Right atrium auricular region (tissue), 2 donors: Measurements from ENCODE around the gene NDST1. TPM values are rescaled to one million over a fixed set of nuclear protein-coding genes. Genes with fewer than 3 reads are reported as not detected.

Experiments used
- DNase-seq: peaks from one replicate; pipeline ENCODE4 v3.0.0-alpha.2; 2019; ENCODE audit warnings: low spot score
- H3K27ac ChIP-seq, 2 donors: fragments of 200-600 bp; sonication (generic); 1 replicate in 1 of 2; 2 replicates in 1 of 2; pipeline ENCODE4 v1.5.1; 2016 to 2019
- H3K27me3 ChIP-seq, 2 donors: fragments of 200-600 bp; sonication (generic); one replicate each; pipeline versions ENCODE4 v1.5.1 to v1.6.0; 2017 to 2019
- H3K36me3 ChIP-seq: fragments of 200-600 bp; sonication (generic); one replicate; pipeline ENCODE4 v1.5.1; 2016
- H3K4me1 ChIP-seq, 2 donors: fragments of 200-600 bp; sonication (generic); one replicate each; pipeline versions ENCODE4 v1.5.1 to v1.6.0; 2017 to 2019
- H3K4me3 ChIP-seq, 2 donors: fragments of 200-600 bp; sonication (generic); 1 replicate in 1 of 2; 2 replicates in 1 of 2; pipeline ENCODE4 v1.5.1; 2017 to 2019; ENCODE audit warnings: mild to moderate bottlenecking in 1 of 2, moderate library complexity in 1 of 2
- H3K9me3 ChIP-seq, 2 donors: fragments of 200-600 bp; sonication (generic); one replicate each; pipeline ENCODE4 v1.5.1; 2019
- CTCF ChIP-seq, 2 donors: fragments of 200-600 bp; sonication (generic); IDR thresholded peaks; one replicate each; pipeline ENCODE4 v1.5.1; 2019; ENCODE audit warnings: antibody characterized with exemption in 2 of 2
- total RNA-seq, 2 donors: library from RNA; depleted of rRNA; stranded (reverse); fragments of >200 nt; gene quantifications; one replicate each; pipeline ENCODE4 v1.1.0, GENCODE V29; 2016

NDST1 gene
- total RNA-seq, 2 donors from 2014 or later = 81.4 to 91.8 TPM

DNA sequence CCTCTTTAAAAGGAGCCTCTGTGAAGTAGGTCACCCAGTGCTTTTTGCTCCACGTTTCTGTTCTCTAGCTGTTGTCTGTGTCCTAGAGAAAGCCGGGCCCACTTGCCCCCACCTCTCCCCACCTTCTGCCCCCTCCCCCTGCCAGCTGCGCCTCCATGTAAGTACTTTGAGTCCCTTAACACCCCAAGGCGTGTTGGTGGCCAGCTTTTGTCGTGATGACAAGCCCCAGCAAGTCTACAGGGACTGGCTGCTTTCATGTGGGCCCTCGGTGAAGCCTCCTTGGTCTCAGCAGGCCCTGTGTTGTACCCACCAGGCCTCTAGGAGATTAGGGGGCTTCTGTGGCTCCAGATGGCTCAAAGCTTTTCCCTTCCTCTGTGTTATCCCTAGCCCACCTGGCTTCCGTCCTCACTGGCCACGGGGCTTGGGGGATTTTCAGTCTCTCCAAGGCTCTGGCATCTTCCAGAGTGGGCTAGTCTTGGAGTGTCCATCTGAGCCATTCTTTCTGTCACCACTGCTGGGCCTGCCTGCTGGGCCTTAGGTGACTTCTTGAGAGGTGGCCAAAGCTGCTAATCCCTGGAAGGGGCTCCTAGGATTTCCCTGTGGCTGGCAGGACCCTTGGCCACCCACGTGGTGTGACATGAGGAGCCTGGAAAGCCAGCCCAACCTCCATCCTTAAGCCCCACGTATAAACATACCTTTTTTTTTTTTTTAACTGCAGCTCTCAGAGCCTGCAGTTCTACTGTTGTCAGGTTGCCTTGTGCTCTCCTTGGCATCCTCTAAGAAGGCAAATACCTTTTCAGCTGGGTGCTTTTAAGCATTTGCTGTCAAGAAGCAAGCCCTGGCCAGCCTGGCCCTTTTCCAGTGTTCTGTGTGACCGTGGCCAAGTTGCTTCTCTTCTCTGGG is 1.1 kb upstream of the NDST1 start:
- Histone ChIP-seq H3K4me3 (no peak overlapping the region), H3K27ac (peak overlapping the region; percentile 74 to 85), H3K27me3 (no peaks in the 10 kb centered on the region), H3K36me3 (no peaks in the 10 kb centered on the region), H3K9me3 (no peaks in the 10 kb centered on the region), H3K4me1 (peaks cover 0 to 99% of the 10 kb centered on the region in 2 donors)
- no peak for DNase-seq
- TF ChIP-seq CTCF (IDR thresholded peaks at IDR 0.05) = no peak

DNA sequence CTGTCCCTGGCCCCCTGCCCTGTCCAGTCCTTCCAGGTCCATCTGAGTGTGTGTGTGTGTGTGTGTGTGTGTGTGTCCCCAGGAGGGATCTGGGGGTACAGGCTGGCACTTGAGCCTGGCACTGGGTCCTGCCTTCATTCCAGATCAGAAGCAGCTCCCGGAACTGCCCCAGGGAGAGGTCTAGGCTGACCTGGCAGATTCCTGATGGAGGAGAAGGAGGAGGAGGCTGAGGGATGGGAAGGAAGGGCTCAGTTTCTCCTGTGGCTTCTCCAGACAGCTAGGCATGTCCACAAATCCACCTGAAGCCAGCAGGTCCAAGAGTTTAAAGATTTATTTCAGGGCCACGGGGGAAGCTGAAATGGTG is 328 bp downstream of the NDST1 start:
- TF ChIP-seq CTCF (IDR thresholded peaks at IDR 0.05) = no peak

GRCh38 chr5:150508828-150509227 is 897 bp downstream of the NDST1 start:
- Histone ChIP-seq H3K4me1 (peaks cover 0 to 90% of the 10 kb centered on the region in 2 donors), H3K9me3 (no peaks in the 10 kb centered on the region), H3K27me3 (no peaks in the 10 kb centered on the region), H3K27ac (peak overlapping the region; percentile 74 to 85), H3K4me3 (no peak overlapping the region), H3K36me3 (no peaks in the 10 kb centered on the region)
- no peak for DNase-seq
- TF ChIP-seq CTCF (IDR thresholded peaks at IDR 0.05) = no peak

More for the DNA sequence above, 328 bp downstream of the NDST1 start:
- no peak for DNase-seq
- Histone ChIP-seq H3K4me1 (peaks cover 0 to 96% of the 10 kb centered on the region in 2 donors), H3K27ac (peak overlapping the region; percentile 74 to 85), H3K4me3 (no peak overlapping the region), H3K9me3 (no peaks in the 10 kb centered on the region), H3K27me3 (no peaks in the 10 kb centered on the region), H3K36me3 (no peaks in the 10 kb centered on the region)

GRCh38 chr5:150509992-150510391 is 2.1 kb downstream of the NDST1 start:
- peaks cover 0 to 84% of the 10 kb centered on the region in 2 donors for H3K4me1 ChIP-seq
- no peaks in the 10 kb centered on the region for H3K36me3 ChIP-seq
- no peaks in the 10 kb centered on the region for H3K9me3 ChIP-seq
- DNase-seq = no peak
- no peak overlapping the region for H3K4me3 ChIP-seq
- H3K27ac ChIP-seq = peak overlapping the region; percentile 15 to 74
- no peak for TF ChIP-seq CTCF (IDR thresholded peaks at IDR 0.05)
- H3K27me3 ChIP-seq = no peaks in the 10 kb centered on the region

DNA sequence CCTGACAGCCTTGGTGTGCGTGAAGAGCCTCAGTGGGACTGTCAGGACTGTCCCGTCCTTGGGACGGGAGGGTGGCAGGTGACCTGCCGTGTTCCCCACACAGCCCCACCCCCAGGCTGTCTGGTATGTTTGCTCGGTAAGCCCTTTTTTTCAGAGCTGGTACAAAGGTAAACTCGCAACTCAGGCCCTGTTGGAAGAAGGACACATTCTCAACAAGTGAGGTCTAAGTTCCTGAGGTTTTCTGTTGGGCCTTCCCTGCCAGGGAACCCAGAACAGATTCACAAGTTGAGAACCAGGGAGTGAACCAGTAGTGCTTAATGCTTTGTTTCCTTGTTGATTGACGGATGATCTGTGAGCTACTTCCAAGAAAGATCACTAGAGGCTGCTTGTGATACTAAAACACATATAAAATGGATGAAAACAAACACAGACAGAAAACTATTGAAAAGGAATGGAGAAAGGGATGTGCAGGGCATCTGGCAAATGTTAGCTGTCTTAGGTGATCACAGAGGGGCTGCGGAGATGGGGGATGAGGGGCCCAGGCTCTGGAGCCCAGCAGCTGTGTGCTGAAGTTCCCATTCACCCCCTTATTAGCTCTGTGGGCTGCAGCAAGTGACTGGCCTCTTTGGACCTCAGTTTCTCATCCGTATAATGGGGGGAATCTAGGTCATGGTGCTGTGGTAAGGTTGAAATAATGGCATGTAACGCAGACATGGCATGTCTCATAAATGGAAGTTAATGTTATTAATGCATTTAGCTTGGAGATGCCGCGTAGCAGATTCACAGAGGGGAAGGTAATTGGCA is 2.7 kb downstream of the NDST1 start:
- H3K27ac ChIP-seq = peak overlapping the region; percentile 28 to 74
- no peak overlapping the region for H3K4me3 ChIP-seq
- DNase-seq = no peak
- no peaks in the 10 kb centered on the region for H3K27me3 ChIP-seq
- H3K9me3 ChIP-seq = no peaks in the 10 kb centered on the region
- no peak for TF ChIP-seq CTCF (IDR thresholded peaks at IDR 0.05)
- H3K4me1 ChIP-seq = peaks cover 0 to 84% of the 10 kb centered on the region in 2 donors
- H3K36me3 ChIP-seq = no peaks in the 10 kb centered on the region
